ENCODE results near the gene SLC25A29.

The SLC25A29 gene

GRCh38 chr14:100241279-100241678, 65.0 kb downstream of the SLC25A29 start:
- TF ChIP-seq CTCF (IDR thresholded peaks at IDR 0.05) = no peak
- H3K27ac ChIP-seq = peak overlapping the region; percentile 98

Data from 22Rv1 (cell line).